ENCODE measurements around the gene STC2.

DNA sequence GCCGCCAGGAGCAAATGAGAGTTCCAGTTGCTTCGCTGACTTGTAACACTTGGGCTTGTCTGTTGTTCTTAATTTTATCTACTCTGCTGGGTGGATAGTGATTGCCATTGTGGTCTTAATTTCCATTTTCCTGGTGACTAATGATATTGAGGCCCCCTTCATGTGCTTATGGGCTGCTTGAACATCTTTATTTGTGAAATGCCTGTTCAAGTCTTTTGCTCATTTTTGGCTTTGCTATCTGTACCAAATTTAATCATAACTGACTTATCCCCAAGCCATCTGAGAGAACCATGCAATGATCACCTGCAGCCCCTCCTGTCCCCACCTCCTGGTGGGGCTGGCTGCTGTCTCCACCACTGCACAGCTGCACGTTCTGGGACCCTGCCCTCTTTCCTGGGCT is 20.5 kb downstream of the STC2 start:
- TF ChIP-seq, protein P1, sequence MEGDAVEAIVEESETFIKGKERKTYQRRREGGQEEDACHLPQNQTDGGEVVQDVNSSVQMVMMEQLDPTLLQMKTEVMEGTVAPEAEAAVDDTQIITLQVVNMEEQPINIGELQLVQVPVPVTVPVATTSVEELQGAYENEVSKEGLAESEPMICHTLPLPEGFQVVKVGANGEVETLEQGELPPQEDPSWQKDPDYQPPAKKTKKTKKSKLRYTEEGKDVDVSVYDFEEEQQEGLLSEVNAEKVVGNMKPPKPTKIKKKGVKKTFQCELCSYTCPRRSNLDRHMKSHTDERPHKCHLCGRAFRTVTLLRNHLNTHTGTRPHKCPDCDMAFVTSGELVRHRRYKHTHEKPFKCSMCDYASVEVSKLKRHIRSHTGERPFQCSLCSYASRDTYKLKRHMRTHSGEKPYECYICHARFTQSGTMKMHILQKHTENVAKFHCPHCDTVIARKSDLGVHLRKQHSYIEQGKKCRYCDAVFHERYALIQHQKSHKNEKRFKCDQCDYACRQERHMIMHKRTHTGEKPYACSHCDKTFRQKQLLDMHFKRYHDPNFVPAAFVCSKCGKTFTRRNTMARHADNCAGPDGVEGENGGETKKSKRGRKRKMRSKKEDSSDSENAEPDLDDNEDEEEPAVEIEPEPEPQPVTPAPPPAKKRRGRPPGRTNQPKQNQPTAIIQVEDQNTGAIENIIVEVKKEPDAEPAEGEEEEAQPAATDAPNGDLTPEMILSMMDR (IDR thresholded peaks at IDR 0.05; ENCODE audit: low read length), result no peak
- no peak for TF ChIP-seq EZH2 (IDR thresholded peaks at IDR 0.05; ENCODE audit: borderline replicate concordance, low read length)
